LoVo (cell line): ENCODE data around the gene RYR3.

ENCODE experiments used
- DNase-seq: peaks from one replicate; pipeline ENCODE4 v3.0.0-alpha.2; 2016; ENCODE audit warnings: low spot score

RYR3 gene

DNA sequence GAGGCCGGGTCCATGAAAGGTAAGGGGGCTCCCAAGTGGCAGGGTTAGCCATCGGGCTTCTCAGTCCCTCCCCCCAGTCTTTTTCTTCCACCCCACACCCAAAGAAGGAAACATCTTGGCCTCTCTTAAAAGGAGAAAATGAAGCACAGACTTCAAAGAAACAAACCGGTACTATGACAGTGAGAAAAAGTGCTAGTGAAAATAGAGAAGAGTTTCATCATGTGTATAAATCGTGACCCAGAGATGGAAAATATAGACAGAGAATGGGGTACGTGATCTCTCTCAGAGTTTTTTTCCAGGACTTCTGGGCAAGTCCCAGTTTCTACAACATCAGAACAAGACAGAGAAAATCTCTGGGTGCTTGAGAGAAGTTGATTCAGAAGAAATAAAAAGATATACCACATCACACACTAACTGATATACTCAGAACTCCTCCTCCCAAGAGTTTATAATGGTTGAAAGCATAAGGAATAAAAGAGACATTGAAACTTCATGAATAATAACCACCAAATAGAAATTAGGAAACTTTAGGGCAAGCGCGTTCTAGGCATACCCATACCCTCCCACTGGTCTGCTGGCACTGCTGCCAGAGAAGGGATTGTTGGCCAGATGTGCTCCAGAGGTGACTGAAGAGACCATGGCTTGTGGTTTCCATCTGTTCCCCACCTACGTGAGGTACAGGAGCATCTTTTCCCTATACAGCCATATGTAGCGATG, 338.6 kb downstream of the RYR3 start:
- DNase-seq, result no peak

- no peak for DNase-seq
Measured at GRCh38 chr15:33654860-33655259, 344.1 kb downstream of the RYR3 start.

- no peak for DNase-seq
Measured at GRCh38 chr15:33655488-33655887, 344.7 kb downstream of the RYR3 start.

DNA sequence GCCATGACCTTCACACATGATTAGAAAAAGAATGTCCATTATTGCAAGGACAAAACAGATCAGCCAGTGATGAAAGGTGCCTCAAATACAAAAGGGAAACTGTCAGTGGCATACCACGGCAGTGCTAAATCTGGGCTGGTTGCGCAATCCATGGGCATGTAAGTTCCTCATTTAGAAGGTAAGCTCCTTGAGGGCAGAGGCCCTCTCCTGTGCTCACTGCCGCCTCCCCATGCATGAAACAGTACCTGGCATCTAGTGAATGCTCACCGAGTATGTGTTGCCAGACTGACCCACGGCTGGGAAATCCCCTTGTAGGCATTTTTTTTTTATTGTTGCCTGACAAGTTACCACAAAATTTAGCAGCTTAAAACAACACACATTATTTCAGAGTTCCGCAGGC, 345.4 kb downstream of the RYR3 start:
- DNase-seq, result no peak

DNA sequence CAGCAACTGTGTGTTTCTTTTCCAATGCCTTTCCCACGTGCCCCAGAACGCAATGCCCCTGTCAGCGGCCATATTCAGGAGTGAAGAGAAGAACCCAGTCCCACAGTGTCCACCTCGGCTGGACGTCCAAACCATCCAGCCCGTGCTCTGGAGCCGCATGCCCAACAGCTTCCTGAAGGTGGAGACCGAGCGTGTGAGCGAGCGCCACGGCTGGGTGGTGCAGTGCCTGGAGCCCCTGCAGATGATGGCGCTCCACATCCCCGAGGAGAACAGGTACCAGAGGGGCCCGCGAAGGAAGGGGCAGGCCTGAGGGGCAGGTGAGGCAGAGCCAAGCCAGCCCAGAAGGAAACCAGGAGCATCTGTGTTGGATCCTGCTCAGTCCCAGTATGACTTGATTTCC, 349.4 kb downstream of the RYR3 start:
- no peak for DNase-seq

GRCh38 chr15:33662014-33662413, 351.2 kb downstream of the RYR3 start:
- DNase-seq, result no peak

DNA sequence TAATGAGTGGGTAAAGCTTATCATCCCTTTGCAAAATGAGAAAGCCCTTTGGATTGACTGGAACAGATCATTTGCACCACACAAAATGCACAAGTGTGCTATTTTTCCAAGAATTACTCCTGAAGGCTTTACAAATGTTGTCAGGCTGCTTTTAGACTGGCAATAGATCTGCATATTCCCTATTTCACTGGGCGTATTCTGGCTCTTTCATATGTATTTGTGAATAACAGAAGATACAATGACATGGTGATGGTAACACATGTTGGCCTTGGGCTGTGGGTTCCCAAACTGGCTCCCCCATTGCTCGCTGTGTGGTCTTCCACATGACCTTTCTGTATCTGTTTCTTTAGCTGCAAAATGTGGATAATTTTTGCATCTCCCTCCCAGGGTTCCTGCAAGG, 354.2 kb downstream of the RYR3 start:
- DNase-seq, result no peak

- no peak for DNase-seq
Measured at GRCh38 chr15:33670567-33670966, 359.8 kb downstream of the RYR3 start.

GRCh38 chr15:33671456-33671855, 360.7 kb downstream of the RYR3 start:
- no peak for DNase-seq

- peak; percentile 15 for DNase-seq
Measured at GRCh38 chr15:33675246-33675645, 364.5 kb downstream of the RYR3 start.

- DNase-seq, result no peak
Measured at GRCh38 chr15:33677238-33677830, 366.6 kb downstream of the RYR3 start.

- DNase-seq, result no peak
Measured at GRCh38 chr15:33678176-33678575, 367.4 kb downstream of the RYR3 start.

DNA sequence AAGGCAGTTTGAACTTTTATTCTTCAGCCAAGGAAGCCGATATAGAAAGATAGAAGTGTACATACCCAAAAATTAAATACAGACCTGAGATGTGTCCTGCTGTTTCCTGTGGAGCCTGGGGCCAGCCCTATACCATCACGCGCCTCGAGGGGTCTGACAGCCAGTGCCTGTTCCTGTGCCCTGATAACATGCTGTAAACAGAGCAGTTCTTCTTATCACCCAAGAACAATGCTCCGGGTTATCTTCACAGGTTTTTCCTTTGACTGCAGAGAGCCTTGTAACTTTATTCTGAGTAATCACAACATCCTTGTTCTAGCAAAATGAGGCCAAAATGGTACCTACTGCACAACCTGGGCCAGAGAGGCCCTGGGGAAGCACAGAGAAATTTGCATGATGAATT, 367.8 kb downstream of the RYR3 start:
- no peak for DNase-seq

GRCh38 chr15:33679061-33679460, 368.3 kb downstream of the RYR3 start:
- DNase-seq, result no peak

- no peak for DNase-seq
Measured at GRCh38 chr15:33680336-33680735, 369.6 kb downstream of the RYR3 start.

DNA sequence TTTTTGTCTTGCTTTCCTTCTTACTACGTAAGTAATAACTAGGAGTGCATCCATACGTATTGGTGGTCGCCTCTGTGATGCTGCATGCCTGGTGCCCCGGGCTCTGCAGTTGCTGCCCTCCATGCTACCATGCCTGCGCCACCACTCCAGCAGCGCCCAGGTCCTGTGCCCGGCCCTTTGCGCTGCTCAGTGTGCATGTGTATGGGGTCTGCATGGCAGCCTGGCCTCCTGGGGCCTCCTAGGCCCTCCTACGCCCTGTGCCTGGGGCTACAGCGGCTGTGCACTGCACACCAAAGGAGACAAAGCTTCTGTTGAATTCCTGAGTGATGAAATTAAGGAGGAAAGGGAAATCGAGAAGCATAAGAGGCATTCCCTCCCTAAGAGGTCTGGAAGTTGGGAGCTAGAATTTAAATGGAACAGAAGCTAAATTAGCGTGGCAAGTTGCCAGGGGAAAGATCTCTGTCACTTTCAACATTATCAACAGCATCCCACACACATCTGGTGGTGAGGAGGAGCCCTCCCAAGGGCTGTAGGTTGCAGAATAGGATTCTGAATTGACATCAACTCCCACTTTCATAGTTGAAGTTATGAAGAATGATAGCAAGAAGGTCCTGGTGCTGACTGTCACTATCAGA, 382.5 kb downstream of the RYR3 start:
- no peak for DNase-seq

GRCh38 chr15:33698126-33698525, 387.4 kb downstream of the RYR3 start:
- no peak for DNase-seq

GRCh38 chr15:33699145-33699544, 388.4 kb downstream of the RYR3 start:
- no peak for DNase-seq

- no peak for DNase-seq
Measured at GRCh38 chr15:33699691-33700447, 389.1 kb downstream of the RYR3 start.

- DNase-seq, result peak; percentile 70
Measured at GRCh38 chr15:33700695-33701303, 390.0 kb downstream of the RYR3 start.

GRCh38 chr15:33701304-33701696, 390.5 kb downstream of the RYR3 start:
- DNase-seq, result no peak

DNA sequence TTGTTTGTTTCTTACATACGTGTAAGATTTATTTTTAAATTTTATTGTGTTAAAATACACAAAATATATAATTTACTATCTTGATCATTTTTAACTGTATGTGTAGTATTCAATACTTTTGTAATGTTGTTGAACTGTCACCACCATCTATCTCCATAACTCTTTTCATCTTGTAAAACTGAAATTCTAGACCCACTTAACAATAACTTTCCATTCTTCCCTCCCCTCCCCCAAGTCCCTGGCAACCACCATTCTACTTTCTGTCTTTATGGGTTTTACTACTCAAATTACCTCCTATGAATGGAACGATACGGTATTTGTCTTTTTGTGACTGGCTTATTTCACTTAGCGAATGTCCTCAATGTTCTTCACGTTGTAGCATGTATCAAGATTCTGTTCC, 395.4 kb downstream of the RYR3 start:
- DNase-seq, result no peak
